HG03139 (cell line): ENCODE data around the gene SLIT3.

ENCODE experiments used
- ATAC-seq: cut with Tn5 transposase; IDR thresholded peaks from one replicate; pipeline ENCODE4 v1.9.1; 2021; ENCODE audit not compliant: unreplicated experiment

Gene SLIT3

DNA sequence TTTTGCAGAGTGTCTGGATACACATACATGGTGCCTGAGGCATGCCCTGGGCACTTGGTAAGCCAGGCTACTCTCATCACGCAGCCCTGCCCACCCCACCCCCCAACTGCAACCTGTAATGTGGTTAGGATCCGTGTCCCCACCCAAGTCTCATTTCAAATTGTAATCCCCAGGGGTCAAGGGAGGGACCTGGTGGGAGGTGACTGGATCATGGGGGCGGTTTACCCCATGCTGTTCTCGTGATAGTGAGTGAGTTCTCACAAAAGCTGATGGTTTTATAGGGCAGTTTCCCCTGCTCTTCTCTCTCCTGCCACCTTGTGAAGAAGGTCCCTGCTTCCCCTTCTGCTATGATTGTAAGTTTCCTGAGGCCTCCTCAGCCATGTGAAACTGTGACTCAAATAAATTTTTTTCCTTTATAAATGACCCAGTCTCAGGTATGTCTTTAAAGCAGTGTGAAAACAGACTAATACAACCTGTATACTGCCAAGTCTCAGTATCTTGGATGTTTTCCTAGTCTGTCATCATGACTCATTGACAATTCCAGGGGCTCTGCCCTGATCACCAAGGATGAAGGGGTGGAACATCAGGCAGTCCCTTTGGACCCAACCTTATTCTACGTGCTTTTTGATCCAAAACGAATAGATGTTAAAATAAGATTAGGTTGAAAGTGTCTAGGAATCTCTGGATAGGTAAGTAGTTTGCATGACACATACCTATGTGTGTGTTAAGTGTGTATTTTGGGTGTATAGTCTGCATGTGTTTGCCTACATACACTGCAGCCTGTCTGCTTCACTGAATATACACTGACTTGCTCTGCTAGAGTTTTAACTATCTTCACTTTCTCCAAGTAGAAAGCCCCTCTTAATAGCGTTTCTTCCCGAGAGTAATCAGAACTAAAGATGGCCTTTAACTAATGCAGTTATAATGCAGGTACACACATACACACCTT is 293.8 kb downstream of the SLIT3 start:
- no peak for ATAC-seq

- no peak for ATAC-seq
These were observed 296.4 kb downstream of the SLIT3 start for GRCh38 chr5:169004551-169004950.

DNA sequence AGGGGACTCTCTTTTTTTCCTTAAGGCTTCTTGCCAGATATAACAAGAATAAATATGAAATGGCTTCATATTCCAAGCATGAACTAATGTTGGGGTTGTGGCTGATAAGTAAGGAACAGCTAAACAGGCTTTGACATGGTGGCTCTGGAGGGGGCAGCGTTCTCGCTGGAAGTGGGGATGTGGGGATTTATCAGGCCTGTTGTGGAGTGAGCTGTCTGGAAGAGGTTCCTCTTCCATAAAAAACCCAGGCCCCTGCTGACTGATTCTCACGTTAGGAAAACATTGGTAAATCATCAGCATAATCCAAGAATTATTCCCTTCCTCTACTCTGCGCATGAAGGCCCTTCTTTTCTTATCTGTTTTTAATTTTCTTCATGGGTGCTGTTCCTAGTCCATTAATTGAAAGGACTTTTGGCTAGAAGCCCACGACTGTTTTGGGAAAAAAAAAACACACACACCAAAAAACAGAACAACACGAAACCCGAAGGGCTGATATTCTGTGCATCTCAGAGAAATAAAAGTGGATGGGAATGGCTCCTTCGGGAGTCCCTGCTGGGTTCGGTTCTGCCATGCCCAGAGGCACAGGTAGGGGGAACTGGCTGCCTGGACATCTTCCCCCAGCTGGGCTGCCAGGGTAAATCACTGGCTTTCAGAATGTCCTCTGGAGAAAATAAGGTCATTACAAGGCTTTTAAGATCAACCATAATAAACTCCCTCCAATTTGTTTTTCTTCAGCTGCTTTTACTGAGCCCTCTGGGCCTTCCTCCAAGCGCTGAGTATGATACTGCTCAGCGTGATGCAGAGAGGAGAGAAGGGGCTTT is 297.0 kb downstream of the SLIT3 start:
- ATAC-seq, result no peak

DNA sequence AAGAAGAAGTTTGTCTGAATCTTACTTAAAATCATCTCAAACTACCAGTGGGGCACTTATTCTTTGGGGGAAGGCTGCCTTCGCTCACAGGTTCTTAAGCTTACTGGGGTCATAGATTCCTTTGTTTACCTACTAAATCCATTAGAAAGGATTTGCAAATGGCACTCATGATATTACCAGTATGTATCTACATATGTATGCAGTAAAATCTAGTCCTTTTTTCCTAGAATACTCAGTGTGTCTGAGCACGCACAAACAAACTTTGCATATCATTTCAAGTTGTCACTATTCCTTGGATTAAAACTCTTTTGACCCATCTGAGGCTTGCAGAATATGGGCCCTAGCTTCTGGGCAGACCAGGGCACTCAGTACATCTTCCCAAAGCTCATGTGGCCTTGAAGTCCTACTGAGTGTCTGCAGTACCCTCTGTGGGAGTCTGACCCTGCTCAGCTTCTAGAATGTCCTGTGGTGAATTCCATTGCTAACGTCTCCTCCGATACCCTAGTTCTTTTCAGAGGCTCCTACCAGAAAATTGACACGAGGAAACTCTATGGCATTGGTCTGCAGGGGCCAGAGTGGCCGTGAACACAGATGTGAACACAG is 297.9 kb downstream of the SLIT3 start:
- no peak for ATAC-seq

DNA sequence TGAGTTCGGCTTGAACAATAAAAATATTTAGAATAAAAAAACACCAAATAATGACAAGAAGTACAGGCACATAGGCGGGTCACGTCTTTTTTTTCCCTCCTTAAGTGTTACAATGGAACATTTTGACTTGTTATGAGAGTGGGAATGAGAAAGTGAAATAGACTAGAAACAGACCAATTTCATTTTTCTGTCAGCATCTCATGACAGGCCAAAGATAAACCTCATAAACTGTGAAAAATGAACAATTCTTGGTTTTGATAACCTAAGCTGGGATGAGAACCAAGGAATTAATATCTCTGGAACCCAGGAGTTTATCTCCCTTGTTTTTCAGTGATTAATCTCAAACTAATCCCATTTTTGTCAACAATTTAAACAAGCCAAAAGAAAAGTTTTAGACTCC is 299.5 kb downstream of the SLIT3 start:
- no peak for ATAC-seq

GRCh38 chr5:168995024-168995423 is 305.9 kb downstream of the SLIT3 start:
- no peak for ATAC-seq

DNA sequence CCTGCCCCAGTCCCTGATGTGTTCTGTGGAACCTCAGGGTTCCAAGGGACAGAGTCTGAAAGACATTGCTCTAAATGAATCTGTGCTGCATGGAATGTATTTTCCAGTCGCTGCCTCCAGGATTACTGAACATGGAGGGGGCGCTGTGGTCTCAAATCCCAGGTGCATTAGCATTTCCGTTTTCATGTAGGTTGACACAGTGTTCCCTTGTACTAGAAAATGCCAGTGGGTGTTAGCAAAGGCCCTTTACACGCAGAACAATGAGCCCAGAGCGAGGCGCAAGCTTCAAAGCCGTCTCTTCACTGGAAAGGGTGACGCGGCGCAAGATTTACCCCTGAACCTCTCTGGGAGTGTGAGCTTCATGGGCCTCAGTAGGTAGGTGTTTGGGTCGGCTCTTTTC is 308.3 kb downstream of the SLIT3 start:
- no peak for ATAC-seq

- no peak for ATAC-seq
These were observed 308.9 kb downstream of the SLIT3 start for GRCh38 chr5:168992016-168992415.

- ATAC-seq, result no peak
These were observed 309.6 kb downstream of the SLIT3 start for GRCh38 chr5:168991311-168991710.

DNA sequence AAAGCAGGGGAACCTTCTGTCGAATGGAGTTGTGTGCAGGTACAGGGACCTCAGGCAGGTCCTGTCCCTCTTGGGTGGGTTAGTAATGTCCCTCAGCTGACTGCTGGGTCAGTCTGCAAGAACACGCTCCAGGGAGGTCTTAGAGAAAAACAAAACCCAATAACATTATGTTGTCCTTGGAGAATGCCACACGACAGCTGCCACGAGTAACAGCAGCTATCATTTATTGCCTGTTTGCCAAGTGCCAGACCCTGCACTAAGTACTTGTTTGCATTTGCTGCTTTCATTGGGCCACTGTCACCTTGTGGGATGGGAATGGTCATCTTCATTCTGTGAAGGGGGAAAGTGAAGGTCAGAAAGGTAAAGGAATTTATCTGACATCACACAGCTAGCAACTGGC is 310.3 kb downstream of the SLIT3 start:
- ATAC-seq, result no peak

GRCh38 chr5:168989731-168990505 is 311.0 kb downstream of the SLIT3 start:
- ATAC-seq, result no peak

- no peak for ATAC-seq
These were observed 312.2 kb downstream of the SLIT3 start for GRCh38 chr5:168988699-168989098.

- no peak for ATAC-seq
These were observed 313.2 kb downstream of the SLIT3 start for GRCh38 chr5:168987543-168988300.

- no peak for ATAC-seq
These were observed 315.5 kb downstream of the SLIT3 start for GRCh38 chr5:168985454-168985853.

DNA sequence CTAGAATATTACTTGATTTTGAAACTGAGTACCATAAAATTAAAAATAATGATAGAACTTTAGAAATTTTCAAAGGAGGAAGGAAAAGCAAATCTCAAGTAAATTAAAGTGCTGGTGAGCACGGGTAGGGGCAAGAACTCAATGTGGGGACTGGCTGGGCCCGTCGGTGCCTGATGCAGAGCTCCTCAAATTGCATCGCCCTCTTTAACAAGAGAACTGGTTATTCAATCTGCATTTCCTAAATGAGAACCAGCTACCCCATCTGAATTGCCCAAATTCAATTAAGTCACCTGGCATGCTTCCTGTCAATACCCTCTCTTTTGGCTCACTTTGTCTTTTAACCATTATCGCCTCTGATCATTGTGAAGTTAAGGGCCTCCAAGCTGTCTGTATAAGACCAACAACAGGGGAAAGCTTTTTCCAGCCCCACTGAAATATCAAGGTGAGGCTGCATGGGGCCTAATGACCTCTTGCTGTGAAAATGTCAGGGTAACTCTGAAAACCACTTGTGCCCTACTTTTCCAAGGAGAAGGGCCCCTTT is 316.7 kb downstream of the SLIT3 start:
- ATAC-seq, result no peak

DNA sequence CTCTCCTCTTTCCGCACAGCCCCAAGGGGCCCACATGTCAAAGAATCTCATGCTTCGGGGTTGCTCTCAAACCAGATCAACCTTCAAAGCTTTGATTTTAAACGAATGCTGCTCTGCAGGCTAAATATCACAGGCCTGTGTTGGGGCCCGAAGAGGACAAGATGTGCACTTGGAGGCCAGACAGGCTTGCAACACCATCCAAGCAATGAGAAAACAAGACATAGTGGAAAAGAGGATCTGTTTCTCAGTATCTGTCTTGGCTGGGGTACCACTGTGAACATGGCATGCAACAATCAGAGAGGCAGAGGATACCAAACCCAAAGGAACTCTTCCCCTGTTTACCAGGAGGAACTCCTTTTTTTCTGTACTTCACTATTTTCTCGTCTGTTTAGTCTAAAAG is 321.8 kb downstream of the SLIT3 start:
- ATAC-seq, result no peak

DNA sequence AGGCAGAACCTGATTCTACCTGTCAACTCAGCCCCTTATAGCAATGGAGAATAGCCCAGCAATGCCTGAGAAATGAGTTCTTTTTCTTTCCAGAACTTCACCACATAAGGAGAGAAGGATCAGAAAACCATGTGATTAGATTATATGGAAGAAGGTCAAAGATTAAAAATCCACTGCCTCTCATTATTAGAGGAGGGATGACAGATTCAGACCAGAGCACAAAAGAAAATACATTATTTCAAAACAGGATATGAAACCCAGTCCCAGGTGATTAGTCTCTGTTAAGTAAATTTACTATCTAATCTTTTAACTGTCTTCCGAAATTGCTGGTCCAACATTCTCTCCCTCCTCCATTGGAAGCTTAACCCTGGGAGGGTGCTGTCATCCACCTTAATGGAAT is 322.4 kb downstream of the SLIT3 start:
- no peak for ATAC-seq

DNA sequence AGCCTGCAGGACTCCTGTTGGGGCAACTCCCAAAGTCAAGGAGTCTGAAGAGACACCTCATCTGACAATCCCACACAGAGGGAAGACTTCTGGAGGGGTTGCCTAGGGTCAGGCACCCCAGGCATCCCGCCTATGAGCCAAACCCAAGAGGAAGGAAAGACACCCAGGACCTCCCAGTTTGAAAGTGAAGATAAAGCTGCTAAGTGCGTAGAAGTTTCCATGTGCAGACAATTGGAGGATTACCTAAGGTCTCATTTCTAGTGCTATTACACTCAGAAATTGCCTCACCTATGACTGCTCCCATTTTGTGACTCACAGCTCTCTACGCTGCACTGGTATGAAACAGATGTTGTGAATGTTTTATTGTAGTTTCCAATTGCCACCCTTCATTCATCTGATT is 322.9 kb downstream of the SLIT3 start:
- ATAC-seq, result no peak

DNA sequence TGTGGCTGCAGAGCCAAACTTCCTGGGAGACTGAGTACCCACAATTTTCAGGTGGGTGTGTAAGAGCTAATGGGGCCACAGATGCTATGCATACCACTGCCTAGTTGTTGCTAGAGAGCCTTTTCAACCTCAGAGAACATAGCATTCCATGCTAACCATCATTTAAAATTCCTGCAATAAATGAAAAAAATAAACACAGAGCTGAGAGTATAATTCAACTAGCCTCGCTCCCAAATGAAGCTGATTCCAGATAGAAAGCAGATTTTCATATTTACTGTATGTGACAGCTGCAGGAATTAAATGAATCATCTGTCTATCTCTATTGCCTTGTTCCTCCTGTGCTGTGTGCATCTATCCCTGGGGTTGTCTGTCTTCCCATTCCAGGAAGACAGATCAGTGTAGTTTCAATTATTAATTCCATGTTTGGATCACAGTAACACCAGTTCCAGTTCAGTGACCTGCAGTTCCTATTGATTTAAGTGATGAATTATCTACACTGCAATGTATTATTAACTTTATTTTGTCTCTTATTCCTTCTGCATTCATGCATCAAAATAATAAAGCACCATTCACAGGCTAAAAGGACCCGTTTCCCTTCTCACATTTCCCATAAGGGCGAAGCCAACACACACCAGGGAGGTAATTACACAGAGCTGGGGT is 324.5 kb downstream of the SLIT3 start:
- ATAC-seq, result no peak
